GM18498 (cell line): ENCODE results near the gene HES1.
"Not testable (repeated sequence)": the region's sequence is repeated elsewhere in the genome, so short reads cannot be mapped to it uniquely, and the experiment has no call there.

ENCODE experiments used
- ATAC-seq: cut with Tn5 transposase; IDR thresholded peaks from one replicate; pipeline ENCODE4 v1.9.1; 2021; ENCODE audit warnings: mild to moderate bottlenecking, moderate library complexity; ENCODE audit not compliant: unreplicated experiment

The HES1 gene, protein sequence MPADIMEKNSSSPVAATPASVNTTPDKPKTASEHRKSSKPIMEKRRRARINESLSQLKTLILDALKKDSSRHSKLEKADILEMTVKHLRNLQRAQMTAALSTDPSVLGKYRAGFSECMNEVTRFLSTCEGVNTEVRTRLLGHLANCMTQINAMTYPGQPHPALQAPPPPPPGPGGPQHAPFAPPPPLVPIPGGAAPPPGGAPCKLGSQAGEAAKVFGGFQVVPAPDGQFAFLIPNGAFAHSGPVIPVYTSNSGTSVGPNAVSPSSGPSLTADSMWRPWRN

GRCh38 chr3:194135806-194136518, at the start of gene HES1:
TSS of gene HES1 (plus strand) at chr3:194136148. CDS start at chr3:194136381, 233 bp downstream.
- ATAC-seq, result peak; percentile 26

DNA sequence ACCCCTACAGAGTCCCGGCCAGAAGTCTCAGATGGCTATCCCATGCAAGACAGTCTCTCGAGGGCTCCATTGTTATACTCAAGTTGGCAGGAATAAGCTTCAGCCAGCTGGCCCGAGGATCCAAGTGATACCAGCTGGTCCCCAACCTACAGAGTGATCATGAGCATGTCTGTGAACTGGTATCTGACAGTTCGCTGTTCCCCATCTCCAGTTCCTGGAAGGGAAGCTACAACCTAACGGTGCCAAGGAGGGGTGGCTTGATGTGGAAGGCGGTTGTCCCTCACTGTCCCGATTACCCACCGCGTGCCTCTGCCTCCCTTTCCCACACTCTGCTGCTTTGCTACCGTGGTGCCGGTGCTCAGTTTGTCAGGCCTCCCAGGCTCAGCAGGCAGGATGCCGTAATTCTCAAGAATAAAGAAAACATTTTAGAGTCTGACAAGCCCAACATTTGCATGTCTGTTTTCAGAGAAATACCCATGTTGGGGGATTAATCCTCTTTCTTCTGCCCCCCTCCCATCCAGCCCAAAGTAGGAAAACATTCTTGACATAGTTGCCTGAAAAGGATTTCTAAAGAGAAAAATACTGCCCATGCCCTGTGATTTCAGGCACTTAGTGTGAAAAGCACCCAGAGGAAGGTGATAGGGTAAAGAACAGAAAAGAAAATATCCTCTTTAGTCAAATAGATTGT, 49.4 kb upstream of the HES1 start:
- ATAC-seq, result no peak

DNA sequence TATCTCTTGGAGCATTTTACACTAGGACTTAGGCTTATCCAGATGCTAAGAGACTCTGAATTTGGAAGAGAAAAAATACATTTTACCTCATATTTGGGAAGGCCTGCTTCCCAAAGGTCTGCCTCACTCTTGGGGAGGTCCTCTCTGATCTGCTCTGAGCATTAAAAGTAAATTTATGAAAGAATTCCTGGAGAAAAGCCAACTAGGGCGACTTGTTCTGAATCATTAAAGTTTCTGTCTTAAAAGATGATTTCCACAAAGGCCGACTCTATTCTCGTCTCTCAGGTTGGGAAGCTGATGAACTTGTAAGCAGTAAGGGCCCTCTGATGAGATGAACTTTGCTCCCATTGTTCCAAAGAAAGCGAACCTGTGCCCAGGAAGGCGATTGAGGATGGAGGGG, 48.7 kb upstream of the HES1 start:
- no peak for ATAC-seq

- ATAC-seq, result no peak
Observed at GRCh38 chr3:194087995-194088855, 47.7 kb upstream of the HES1 start.

- peak; percentile 62 for ATAC-seq
Observed at GRCh38 chr3:194089357-194090177, 46.4 kb upstream of the HES1 start.

DNA sequence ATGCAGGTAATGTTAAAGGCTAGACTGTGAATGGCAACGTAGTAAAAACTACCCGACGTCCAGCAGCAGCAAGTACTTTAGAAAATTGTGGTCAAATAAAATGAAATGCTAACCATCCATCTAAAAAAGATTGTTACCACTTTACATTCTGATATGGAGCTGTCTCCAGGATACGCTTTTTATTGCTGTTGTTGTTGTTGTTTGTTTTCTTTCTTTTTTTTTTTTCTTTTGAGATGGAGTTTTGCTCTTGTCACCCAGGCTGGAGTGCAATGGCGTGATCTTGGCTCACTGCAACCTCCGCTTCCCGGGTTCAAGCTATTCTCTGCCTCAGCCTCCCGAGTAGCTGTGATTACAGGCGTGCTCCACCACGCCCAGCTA, 45.8 kb upstream of the HES1 start:
- not testable (repeated sequence) for ATAC-seq

DNA sequence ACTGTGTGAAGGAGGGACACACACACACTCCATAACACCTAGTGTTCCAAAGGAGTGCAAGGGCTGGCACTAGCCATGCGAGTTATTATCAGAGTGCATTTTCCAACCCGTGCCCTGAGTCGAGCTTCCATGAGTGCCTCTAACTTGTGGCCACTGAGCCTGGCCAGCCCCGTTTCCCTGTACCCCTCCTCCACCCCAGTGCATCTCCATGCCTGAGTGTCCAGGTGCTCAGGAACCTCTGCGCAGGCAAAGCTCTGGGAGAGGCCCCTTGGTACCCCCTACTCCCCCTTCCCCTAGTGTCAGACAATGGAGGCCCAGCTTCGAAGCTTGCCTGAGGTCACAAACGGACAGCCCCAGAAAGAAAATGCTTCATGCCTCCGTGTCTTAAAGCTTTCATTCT, 45.2 kb upstream of the HES1 start:
- no peak for ATAC-seq

DNA sequence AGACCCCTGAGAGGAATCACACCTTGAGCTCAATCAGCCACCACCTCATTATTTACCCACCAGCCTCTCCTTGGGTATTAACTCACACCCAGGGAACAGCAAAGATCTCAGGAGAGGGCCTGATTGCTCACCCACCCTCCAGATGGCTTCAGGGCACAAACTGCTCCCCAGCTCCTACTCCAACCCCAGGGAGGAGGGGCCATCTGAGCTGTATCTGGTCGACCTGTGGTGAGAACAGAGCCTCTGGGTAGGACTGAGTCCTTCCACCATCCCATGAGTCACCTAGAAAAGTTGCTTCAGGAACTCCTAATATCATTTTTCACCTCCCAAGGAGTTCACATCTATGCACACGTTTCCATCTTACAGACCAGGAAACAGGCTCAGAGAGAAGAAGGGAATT, 44.8 kb upstream of the HES1 start:
- ATAC-seq, result no peak

DNA sequence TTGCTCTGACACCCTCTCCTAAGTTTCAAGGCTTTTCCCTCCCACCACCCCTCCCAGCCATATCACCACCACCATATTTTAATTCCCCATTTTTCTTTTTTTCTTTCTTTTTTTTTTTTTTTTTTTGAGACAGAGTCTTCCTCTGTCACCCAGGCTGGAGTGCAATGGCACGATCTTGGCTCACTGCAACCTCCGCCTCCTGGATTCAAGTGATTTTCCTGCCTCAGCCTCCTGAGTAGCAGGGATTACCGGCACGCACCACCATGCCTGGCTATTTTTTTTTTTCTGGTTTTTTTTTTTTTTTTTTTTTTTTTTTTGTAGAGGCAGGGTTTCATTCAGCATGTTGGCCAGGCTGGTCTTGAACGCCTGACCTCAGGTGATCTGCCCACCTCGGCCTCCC, 44.1 kb upstream of the HES1 start:
- not testable (repeated sequence) for ATAC-seq

GRCh38 chr3:194092881-194093301, 43.1 kb upstream of the HES1 start:
- ATAC-seq, result no peak

DNA sequence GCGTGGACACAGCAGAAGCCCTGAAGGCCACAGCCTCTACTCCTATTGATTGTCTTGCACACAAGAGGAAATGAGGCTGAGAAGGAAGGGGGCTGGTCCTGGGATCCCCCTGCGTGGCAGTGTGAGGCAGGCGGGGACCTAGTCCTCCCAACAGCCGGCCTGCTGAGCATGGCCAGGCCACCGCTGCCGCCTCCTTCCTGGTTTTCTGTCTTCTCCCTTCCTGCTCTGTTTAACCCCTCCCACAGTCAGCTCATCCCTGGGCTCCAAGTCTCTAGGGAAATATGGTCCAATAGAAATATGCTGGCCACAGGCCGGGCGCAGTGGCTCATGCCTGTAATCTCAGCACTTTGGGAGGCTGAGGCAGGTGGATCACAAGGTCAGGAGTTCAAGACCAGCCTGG, 42.1 kb upstream of the HES1 start:
- ATAC-seq, result no peak

GRCh38 chr3:194095464-194095863, 40.5 kb upstream of the HES1 start:
- ATAC-seq, result no peak

- ATAC-seq, result no peak
Observed at GRCh38 chr3:194095902-194096301, 40.0 kb upstream of the HES1 start.

- no peak for ATAC-seq
Observed at GRCh38 chr3:194097141-194097882, 38.6 kb upstream of the HES1 start.

- no peak for ATAC-seq
Observed at GRCh38 chr3:194098081-194098842, 37.7 kb upstream of the HES1 start.

DNA sequence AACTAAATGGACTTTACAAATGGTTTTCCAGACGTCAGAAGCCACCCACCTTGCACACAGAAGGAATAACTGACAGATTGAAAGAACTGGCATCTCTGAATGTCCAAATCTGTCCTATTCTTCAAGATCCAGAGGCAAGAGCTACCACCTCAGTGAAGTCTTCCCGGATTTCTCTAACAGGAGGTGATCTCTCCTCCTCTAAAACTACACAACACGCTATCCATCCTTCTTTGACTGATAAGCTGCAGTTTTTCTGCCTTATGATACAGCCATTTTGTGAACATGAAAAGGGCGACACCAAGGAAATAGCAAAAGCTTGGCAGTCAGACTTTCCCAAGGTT, 37.1 kb upstream of the HES1 start:
- ATAC-seq, result no peak

DNA sequence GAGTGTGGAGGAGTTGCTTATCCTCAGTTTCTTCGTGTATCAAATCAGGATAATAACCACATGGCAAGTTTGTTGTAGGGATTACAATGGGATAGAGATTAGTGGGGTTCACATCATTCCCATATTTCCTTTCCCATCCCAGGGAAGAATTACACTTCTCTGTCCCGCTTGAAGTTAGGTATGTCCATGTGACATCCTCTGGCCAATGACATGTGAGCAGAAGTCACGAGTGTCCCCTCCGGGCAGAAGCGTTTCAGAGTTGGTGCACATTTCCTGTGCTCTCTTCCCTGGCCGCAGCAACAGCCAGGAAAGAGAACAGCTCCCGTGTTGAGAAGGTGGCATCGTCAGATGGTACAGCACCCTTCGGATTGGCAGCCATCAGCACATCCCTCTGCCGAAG, 36.7 kb upstream of the HES1 start:
- ATAC-seq, result no peak

DNA sequence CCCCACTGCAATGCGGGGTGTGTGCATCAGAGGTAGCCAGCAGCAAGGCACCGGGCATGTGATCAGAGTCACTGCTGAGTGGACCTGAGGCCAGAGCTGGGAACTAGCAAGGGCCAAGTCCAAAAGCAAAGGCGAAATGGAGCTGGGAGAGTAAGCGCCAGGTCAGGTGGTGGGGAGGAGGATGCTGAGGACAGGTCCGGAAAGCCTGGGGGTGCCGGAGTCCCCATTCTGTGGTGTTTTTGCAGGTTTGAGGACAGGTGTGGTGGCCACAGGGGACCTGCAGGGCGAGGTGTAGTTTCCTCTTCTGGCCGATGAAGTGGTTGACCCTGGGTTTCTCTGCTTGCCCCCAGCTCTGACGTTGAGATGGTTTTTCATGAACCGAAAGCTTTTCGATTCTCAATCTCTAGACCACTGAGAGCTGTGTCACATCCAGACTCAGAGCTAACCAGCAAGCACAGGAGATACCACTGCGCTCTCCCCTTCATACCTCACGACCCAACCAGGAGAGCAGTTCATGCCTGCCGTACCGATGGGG, 35.0 kb upstream of the HES1 start:
- peak; percentile 89 for ATAC-seq
